HG03520 (cell line): ENCODE results near the gene RAD50.

ENCODE experiments used
- ATAC-seq: cut with Tn5 transposase; IDR thresholded peaks from one replicate; pipeline ENCODE4 v1.9.1; 2021; ENCODE audit warnings: mild to moderate bottlenecking, moderate library complexity; ENCODE audit not compliant: unreplicated experiment

RAD50 gene

GRCh38 chr5:132673488-132673887 is 116.7 kb downstream of the RAD50 start:
- ATAC-seq: no peak

GRCh38 chr5:132673939-132674630 is 117.3 kb downstream of the RAD50 start, which contains the start of gene IL4:
IL4 (plus strand) TSS chr5:132673989; CDS start chr5:132674051, 62 bp downstream.
- no peak for ATAC-seq

GRCh38 chr5:132674671-132675506 is 118.1 kb downstream of the RAD50 start:
- ATAC-seq: peak; percentile 79

GRCh38 chr5:132675936-132676689 is 119.3 kb downstream of the RAD50 start:
- no peak for ATAC-seq

- no peak for ATAC-seq
Measured at GRCh38 chr5:132677191-132677590, 120.4 kb downstream of the RAD50 start.

GRCh38 chr5:132677682-132678400 is 121.1 kb downstream of the RAD50 start:
- ATAC-seq: no peak

GRCh38 chr5:132678735-132679134 is 122.0 kb downstream of the RAD50 start:
- ATAC-seq: no peak

GRCh38 chr5:132679166-132679565 is 122.4 kb downstream of the RAD50 start:
- no peak for ATAC-seq

- ATAC-seq: no peak
Measured at GRCh38 chr5:132679717-132680380, 123.1 kb downstream of the RAD50 start.

GRCh38 chr5:132680780-132681475 is 124.2 kb downstream of the RAD50 start:
- ATAC-seq: no peak

GRCh38 chr5:132681476-132681831 is 124.7 kb downstream of the RAD50 start:
- ATAC-seq: no peak

GRCh38 chr5:132681983-132682382 is 125.2 kb downstream of the RAD50 start:
- no peak for ATAC-seq

GRCh38 chr5:132684491-132684890 is 127.7 kb downstream of the RAD50 start:
- no peak for ATAC-seq

- ATAC-seq: no peak
Measured at GRCh38 chr5:132684922-132685720, 128.3 kb downstream of the RAD50 start.

GRCh38 chr5:132686193-132686592 is 129.4 kb downstream of the RAD50 start:
- no peak for ATAC-seq

GRCh38 chr5:132687995-132688394 is 131.2 kb downstream of the RAD50 start:
- no peak for ATAC-seq

GRCh38 chr5:132688536-132689339 is 132.0 kb downstream of the RAD50 start:
- ATAC-seq: no peak

GRCh38 chr5:132689513-132689912 is 132.7 kb downstream of the RAD50 start:
- ATAC-seq: no peak
